NCI-H2171 (cell line): ENCODE measurements around the gene SLC6A2.
"Not testable (repeated sequence)": the region's sequence is repeated elsewhere in the genome, so short reads cannot be mapped to it uniquely, and the experiment has no call there.

Experiments used
- DNase-seq: peaks from one replicate; lab custom pipeline; 2025; lab: John Stamatoyannopoulos, UW

The SLC6A2 gene

GRCh38 chr16:55713103-55713502 lies 57.3 kb downstream of the SLC6A2 start:
- no peak for DNase-seq

DNA sequence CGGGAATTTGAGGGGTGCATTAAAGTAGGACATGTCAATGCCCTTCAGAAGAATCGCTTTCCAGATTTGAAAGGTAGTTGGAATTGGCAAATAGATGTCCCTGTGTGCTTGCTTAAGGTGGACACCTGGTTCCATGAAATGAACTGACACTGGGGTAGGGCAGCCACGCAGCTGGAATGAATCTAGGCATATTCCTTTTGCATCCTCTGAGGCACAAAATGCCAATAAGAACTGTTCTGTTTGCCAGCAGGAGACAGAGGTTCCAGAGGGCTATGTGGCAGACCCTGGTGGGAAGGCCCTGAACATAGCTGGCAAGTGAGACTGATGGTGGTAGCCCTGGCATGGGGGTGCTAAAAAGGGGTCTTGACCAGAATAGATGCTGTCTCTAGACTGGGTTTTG lies 61.5 kb downstream of the SLC6A2 start:
- DNase-seq = no peak

DNA sequence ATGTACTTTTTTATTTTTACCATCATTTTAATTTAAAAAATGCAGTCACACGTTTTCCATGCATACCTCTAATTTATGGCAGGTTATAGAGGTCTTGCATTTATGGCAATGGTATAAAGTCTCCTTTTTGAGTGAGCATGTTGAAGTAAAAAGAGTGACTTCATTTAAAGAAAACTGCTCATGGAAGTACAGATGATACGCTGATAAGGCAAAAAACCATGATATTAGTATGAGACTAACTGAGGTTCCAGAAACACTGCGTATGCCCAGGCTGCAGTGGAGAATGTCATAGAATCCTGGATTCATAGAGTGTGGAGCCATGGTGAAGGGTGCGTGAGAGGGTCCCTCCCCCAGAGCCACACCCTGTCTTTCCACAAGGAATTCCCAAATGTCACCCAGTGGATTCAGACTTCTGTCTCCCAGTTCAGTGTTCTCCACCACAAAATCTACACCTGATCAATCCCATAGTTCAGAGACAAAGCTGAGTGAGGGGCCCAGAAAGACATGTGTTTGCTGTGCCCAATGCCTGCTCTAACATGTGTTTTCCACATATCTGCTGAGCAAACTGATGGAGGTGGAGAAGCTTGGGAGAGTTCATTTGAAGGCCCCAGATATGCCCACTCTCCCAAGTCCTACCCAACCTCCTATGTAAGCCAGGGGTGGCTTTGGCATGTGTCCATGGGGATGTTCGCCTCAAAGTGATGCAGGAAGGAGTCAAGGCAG lies 69.4 kb downstream of the SLC6A2 start:
- DNase-seq = no peak

- no peak for DNase-seq
Observed at GRCh38 chr16:55728797-55729196, 73.0 kb downstream of the SLC6A2 start.

DNA sequence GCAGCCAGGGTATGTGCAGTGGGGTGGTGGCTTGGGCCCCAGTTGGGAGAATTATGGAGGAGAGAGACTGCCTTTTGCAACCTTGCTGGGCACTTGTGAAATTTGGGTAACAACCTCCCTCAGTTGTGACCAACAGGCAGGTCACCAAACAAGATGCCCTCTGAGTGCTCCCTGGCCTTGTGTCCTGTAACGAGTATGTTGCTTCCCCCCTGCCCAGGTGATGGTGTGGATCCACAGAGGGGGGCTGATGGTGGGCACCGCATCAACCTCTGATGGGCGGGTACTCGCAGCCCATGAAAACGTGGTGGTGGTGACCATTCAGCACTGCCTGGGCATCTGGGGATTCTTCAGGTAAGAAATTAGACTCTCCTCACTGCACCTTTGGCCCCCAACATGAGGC lies 74.3 kb downstream of the SLC6A2 start:
- DNase-seq = no peak

GRCh38 chr16:55732496-55732895 lies 76.7 kb downstream of the SLC6A2 start:
- no peak for DNase-seq

GRCh38 chr16:55734665-55735064 lies 78.9 kb downstream of the SLC6A2 start:
- DNase-seq = no peak

GRCh38 chr16:55735120-55735781 lies 79.5 kb downstream of the SLC6A2 start:
- no peak for DNase-seq

- no peak for DNase-seq
Observed at GRCh38 chr16:55736671-55737070, 80.9 kb downstream of the SLC6A2 start.

DNA sequence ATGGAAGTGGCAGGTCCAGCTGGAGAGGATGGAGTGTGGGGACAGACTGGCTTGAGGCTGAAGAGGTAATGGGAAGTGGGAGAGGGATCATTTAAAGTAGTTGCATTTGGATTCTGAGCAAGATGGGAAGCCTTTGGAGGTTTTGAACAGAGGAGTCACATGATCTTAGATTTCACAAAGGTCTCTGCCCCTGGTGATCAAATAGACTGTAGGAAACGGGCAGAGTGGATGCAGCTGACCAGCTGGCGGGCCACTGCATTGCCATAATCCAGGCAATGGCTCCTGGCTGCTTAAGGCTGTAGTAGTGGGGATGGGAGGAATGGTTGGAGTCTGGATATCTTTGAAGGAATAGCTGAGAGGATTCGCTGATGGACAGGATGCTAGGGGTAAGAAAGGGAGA lies 81.5 kb downstream of the SLC6A2 start:
- DNase-seq = no peak

DNA sequence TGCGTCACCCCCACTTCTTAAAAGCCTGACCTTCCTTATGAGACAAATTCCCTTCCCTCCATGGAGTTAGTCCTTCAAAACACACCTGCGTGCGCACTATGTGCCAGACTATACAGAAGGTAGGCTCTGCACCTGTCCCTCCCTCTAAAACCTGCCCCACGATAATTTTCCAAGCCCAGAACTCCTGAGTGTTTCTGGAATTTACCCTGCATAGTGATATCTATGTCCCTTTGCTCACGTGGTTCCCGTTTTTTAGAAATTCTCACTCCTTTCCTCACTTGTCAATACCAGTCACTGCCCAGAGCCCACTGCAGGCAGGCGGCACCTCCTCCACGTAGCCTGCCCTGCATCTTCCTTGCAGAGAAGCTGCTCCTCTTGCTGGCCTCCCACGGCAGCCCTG lies 82.2 kb downstream of the SLC6A2 start:
- DNase-seq = no peak

- no peak for DNase-seq
Observed at GRCh38 chr16:55746081-55746480, 90.3 kb downstream of the SLC6A2 start.

- DNase-seq = no peak
Observed at GRCh38 chr16:55747785-55748184, 92.0 kb downstream of the SLC6A2 start.

- not testable (repeated sequence) for DNase-seq
Observed at GRCh38 chr16:55752465-55753144, 96.8 kb downstream of the SLC6A2 start.

GRCh38 chr16:55753145-55753631 lies 97.4 kb downstream of the SLC6A2 start:
- not testable (repeated sequence) for DNase-seq
